CD4-positive, alpha-beta T cell treated with Interleukin-1 beta for 1 hour (primary cell): ENCODE results near the gene WDR81.
A peak's percentile ranks its signal among the peaks of the same experiment; 100 is the strongest.
"Not testable (repeated sequence)": the region's sequence is repeated elsewhere in the genome, so short reads cannot be mapped to it uniquely, and the experiment has no call there.

Source experiments
- DNase-seq, 2 donors: peaks; one replicate each; pipeline ENCODE4 v3.0.0-alpha.2; 2020 to 2022

WDR81 gene

GRCh38 chr17:1732241-1732832, 7.8 kb downstream of the WDR81 start:
- DNase-seq = no peak

GRCh38 chr17:1732833-1733321, 8.4 kb downstream of the WDR81 start:
- DNase-seq = no peak

- DNase-seq = no peak
Measured at GRCh38 chr17:1733759-1734158, 9.3 kb downstream of the WDR81 start.

- DNase-seq = no peak
Measured at GRCh38 chr17:1735418-1735817, 10.9 kb downstream of the WDR81 start.

- no peak for DNase-seq
Measured at GRCh38 chr17:1735834-1736347, 11.4 kb downstream of the WDR81 start.

GRCh38 chr17:1736348-1737281, 12.1 kb downstream of the WDR81 start:
- peak in 1 of 2 donors; percentile 38 for DNase-seq

GRCh38 chr17:1737531-1738291, 13.2 kb downstream of the WDR81 start:
- DNase-seq = no peak

GRCh38 chr17:1741899-1742298, 17.4 kb downstream of the WDR81 start:
- not testable (repeated sequence) for DNase-seq

- DNase-seq = no peak
Measured at GRCh38 chr17:1742371-1743087, 18.0 kb downstream of the WDR81 start, which contains the start of gene SERPINF2. TSS of gene SERPINF2 (plus strand) at chr17:1742871. CDS start at chr17:1744996, 2,125 bp downstream.

- no peak for DNase-seq
Measured at GRCh38 chr17:1743088-1743439, 18.6 kb downstream of the WDR81 start.

- no peak for DNase-seq
Measured at GRCh38 chr17:1744551-1745512, 20.3 kb downstream of the WDR81 start.

- DNase-seq = no peak
Measured at GRCh38 chr17:1745513-1746020, 21.1 kb downstream of the WDR81 start.

- no peak for DNase-seq
Measured at GRCh38 chr17:1746975-1747543, 22.6 kb downstream of the WDR81 start.

- no peak for DNase-seq
Measured at GRCh38 chr17:1750628-1751027, 26.1 kb downstream of the WDR81 start.

- peak in 1 of 2 donors; percentile 42 for DNase-seq
Measured at GRCh38 chr17:1752425-1753262, 28.1 kb downstream of the WDR81 start.

- no peak for DNase-seq
Measured at GRCh38 chr17:1753767-1754429, 29.4 kb downstream of the WDR81 start.

GRCh38 chr17:1754430-1755112, 30.1 kb downstream of the WDR81 start:
- no peak for DNase-seq

GRCh38 chr17:1755252-1755826, 30.8 kb downstream of the WDR81 start:
- no peak for DNase-seq
